ENCODE data around the gene NF1. TPM values are rescaled to one million over a fixed set of nuclear protein-coding genes. Genes with fewer than 3 reads are reported as not detected.
"Not testable (repeated sequence)": the region's sequence is repeated elsewhere in the genome, so short reads cannot be mapped to it uniquely, and the experiment has no call there.

Gene NF1
- 10 to 100 TPM; 62.3 to 68.0 TPM for total RNA-seq

GRCh38 chr17:31094600-31095235 lies at the start of gene NF1:
NF1 (plus strand) TSS chr17:31094977; CDS start chr17:31095310, 333 bp downstream.
- Histone ChIP-seq H3K9me3 (no peaks in the 10 kb centered on the region), H3K4me1 (replicated peaks) (no peaks in the 10 kb centered on the region), H3K27me3 (replicated peaks; ENCODE audit: insufficient read depth) (no peaks in the 10 kb centered on the region), H3K27ac (peak within 1 kb of the TSS; percentile 90 to 94), H3K36me3 (no peaks in the 10 kb centered on the region), H3K4me3 (peak within 1 kb of the TSS; percentile 69 to 97)
- TF ChIP-seq POLR2AphosphoS5 (IDR thresholded peaks at IDR 0.05) (peak; percentile 90), CTCF (IDR thresholded peaks at IDR 0.05) (peak in 1 of 4 experiments; percentile 15), POLR2A (IDR thresholded peaks at IDR 0.05) (peak; percentile 78)
- DNase-seq (ENCODE audit: low spot score) = peak; percentile 95
- WGBS = under 1% methylated on average over 40 of the region's 45 CpGs
- intact Hi-C loops (cut with DNase I) = no loop called here

- H3K4me3 ChIP-seq; H3K27me3 ChIP-seq (replicated peaks; ENCODE audit: insufficient read depth); intact Hi-C loops (cut with DNase I); H3K27ac ChIP-seq; H3K36me3 ChIP-seq; DNase-seq (ENCODE audit: low spot score); H3K9me3 ChIP-seq; H3K4me1 ChIP-seq (replicated peaks): not testable (repeated sequence)
- WGBS = 93% methylated on average over 6 of the region's 7 CpGs
Measured at GRCh38 chr17:31046856-31047425, 47.8 kb upstream of the NF1 start.

GRCh38 chr17:31048142-31048541 lies 46.6 kb upstream of the NF1 start:
- TF ChIP-seq POLR2AphosphoS5 (IDR thresholded peaks at IDR 0.05) (no peak), CTCF (IDR thresholded peaks at IDR 0.05) (no peak), POLR2A (IDR thresholded peaks at IDR 0.05) (no peak)
- H3K27ac ChIP-seq = no peak overlapping the region

GRCh38 chr17:31048780-31049179 lies 46.0 kb upstream of the NF1 start:
- no peak for DNase-seq (ENCODE audit: low spot score)
- Histone ChIP-seq H3K4me3 (no peak overlapping the region), H3K27ac (no peak overlapping the region), H3K36me3 (no peaks in the 10 kb centered on the region), H3K4me1 (replicated peaks) (no peaks in the 10 kb centered on the region), H3K27me3 (replicated peaks; ENCODE audit: insufficient read depth) (no peaks in the 10 kb centered on the region), H3K9me3 (no peaks in the 10 kb centered on the region)
- intact Hi-C loops (cut with DNase I) = no loop called here
- no peak for TF ChIP-seq POLR2A (IDR thresholded peaks at IDR 0.05)
- TF ChIP-seq POLR2AphosphoS5 (IDR thresholded peaks at IDR 0.05) = no peak
- no peak for TF ChIP-seq CTCF (IDR thresholded peaks at IDR 0.05)

More at GRCh38 chr17:31048142-31048541, 46.6 kb upstream of the NF1 start:
- intact Hi-C loops (cut with DNase I) = no loop called here
- no peak for DNase-seq (ENCODE audit: low spot score)
- Histone ChIP-seq H3K9me3 (no peaks in the 10 kb centered on the region), H3K4me3 (no peak overlapping the region), H3K4me1 (replicated peaks) (no peaks in the 10 kb centered on the region), H3K27me3 (replicated peaks; ENCODE audit: insufficient read depth) (no peaks in the 10 kb centered on the region), H3K36me3 (no peaks in the 10 kb centered on the region)

GRCh38 chr17:31050948-31051347 lies 43.8 kb upstream of the NF1 start:
- intact Hi-C loops (cut with DNase I) = no loop called here
- no peaks in the 10 kb centered on the region for H3K9me3 ChIP-seq
- H3K27ac ChIP-seq = no peak overlapping the region
- no peaks in the 10 kb centered on the region for H3K27me3 ChIP-seq (replicated peaks; ENCODE audit: insufficient read depth)
- TF ChIP-seq POLR2AphosphoS5 (IDR thresholded peaks at IDR 0.05) (no peak), POLR2A (IDR thresholded peaks at IDR 0.05) (no peak), CTCF (IDR thresholded peaks at IDR 0.05) (no peak)
- H3K4me3 ChIP-seq = no peak overlapping the region
- no peaks in the 10 kb centered on the region for H3K4me1 ChIP-seq (replicated peaks)
- H3K36me3 ChIP-seq = no peaks in the 10 kb centered on the region
- WGBS = 95% methylated on average over 9 of the region's 9 CpGs
- DNase-seq (ENCODE audit: low spot score) = no peak

All from prostate gland (tissue), 2 donors.